GM19023 (cell line): ENCODE data around the gene FOXD1.
"Not testable (repeated sequence)": the region's sequence is repeated elsewhere in the genome, so short reads cannot be mapped to it uniquely, and the experiment has no call there.

ENCODE experiments used
- ATAC-seq: cut with Tn5 transposase; IDR thresholded peaks from one replicate; pipeline ENCODE4 v1.9.1; 2021; ENCODE audit warnings: mild to moderate bottlenecking, moderate library complexity; ENCODE audit not compliant: unreplicated experiment

The FOXD1 gene

GRCh38 chr5:73448463-73449136 is at the start of gene FOXD1:
Gene FOXD1 (minus strand): TSS chr5:73448777. CDS start chr5:73448362, 415 bp downstream.
- peak; percentile 43 for ATAC-seq

GRCh38 chr5:73497497-73498056 is 49.0 kb upstream of the FOXD1 start:
- ATAC-seq: no peak

GRCh38 chr5:73496984-73497457 is 48.4 kb upstream of the FOXD1 start:
- no peak for ATAC-seq

DNA sequence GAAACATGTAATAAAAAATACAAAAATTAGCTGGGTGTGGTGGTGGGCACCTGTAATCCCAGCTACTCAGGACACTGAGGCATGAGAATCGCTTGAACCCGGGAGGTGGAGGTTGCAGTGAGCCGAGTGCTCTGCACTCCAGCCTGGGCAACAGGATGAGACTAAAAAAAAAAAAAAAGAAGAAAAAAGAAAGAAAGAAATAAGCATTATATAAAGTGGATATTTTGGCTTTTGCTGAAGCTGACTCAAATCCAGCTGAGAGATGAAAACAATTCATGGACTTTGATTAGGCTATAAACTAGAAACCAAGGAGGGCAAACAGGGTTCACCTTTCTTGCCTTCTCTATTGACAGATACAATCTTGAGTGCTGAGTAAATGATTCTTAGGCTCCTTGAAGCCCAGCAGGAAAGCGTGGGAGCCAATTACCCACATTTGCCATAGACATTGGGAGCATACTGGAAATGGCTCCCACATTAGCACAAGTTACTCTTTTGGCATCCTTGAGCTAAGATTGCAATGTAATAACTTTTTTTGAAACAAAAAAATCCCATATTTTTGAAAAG is 47.3 kb upstream of the FOXD1 start:
- ATAC-seq: no peak

GRCh38 chr5:73494721-73495120 is 46.1 kb upstream of the FOXD1 start:
- ATAC-seq: no peak

- ATAC-seq: no peak
Observed at GRCh38 chr5:73493421-73493820, 44.8 kb upstream of the FOXD1 start.

DNA sequence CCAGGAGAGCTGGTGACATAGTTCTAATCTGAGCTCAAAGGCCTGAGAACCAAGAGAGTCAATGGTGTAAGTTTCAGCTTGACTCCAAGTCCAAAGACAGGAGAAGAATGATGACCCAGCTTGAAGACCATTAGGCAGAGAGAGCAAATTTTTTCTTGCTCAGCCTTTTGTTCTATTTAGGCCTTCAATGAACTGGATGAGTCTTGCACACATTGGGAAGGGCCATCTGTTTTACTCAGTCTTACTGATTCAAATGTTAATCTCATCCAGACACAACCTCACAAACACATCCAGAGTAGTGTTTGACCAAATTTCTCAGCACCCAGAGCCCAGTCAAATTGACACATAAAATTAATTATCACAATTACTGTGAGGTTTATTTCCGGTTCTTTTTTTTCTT is 42.6 kb upstream of the FOXD1 start:
- no peak for ATAC-seq

- no peak for ATAC-seq
Observed at GRCh38 chr5:73490088-73490487, 41.5 kb upstream of the FOXD1 start.

DNA sequence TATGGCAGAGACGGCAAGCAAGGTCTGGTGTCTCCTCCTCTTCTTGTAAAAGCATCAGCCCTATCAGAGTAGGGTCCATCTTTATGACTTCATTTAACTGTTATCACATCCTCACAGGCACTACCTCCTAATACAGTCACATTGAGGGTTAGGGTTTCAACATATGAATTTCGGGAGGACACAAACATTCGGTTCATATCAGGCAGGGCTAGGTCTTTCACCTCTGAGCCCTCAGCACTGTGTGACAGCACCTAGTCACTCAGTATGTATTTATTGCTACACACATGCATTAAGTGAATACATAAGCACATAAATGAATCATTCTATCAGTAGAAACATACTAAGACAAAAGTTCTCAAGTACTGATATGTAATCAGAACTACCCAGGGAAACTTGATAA is 40.2 kb upstream of the FOXD1 start:
- ATAC-seq: no peak

- no peak for ATAC-seq
Observed at GRCh38 chr5:73487815-73488214, 39.2 kb upstream of the FOXD1 start.

GRCh38 chr5:73487257-73487656 is 38.7 kb upstream of the FOXD1 start:
- not testable (repeated sequence) for ATAC-seq

GRCh38 chr5:73486119-73486899 is 37.7 kb upstream of the FOXD1 start:
- no peak for ATAC-seq

- no peak for ATAC-seq
Observed at GRCh38 chr5:73485715-73486114, 37.1 kb upstream of the FOXD1 start.

DNA sequence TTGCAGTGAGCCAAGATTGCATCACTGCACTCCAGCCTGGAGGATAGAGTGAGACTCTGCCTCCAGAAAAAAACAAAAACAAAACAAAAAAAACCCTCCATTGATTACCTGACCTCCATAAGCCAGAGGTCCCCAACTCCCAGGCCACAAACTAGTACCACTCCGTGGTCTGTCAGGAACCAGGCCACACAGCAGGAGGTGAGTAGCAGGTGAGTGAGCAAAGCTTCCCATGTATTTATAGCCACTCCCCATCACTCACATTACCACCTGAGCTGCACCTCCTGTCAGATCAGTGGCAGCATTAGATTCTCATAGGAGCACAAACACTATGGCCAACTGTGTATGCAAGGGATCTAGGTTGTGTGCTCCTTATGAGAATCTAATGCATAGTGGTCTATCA is 35.9 kb upstream of the FOXD1 start:
- no peak for ATAC-seq

DNA sequence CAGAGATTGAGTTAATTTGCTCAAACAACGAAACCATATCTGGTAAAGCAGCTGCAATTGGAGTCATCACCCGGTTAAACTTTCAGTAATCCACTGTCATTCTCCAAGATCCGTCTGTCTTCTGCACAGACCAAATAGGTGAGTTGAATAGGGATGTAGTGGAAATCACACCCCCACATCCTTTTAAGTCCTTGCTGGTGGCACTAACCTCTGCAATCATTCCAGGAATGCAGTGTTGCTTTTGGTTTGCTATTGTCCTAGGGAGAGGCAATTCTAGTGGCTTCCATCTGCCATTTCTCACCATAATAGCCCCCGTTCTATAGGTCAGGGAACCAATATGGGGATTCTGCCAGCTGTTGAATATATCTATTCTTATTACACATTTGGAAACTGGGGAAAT is 35.1 kb upstream of the FOXD1 start:
- ATAC-seq: no peak

GRCh38 chr5:73482383-73483136 is 34.0 kb upstream of the FOXD1 start:
- no peak for ATAC-seq

- no peak for ATAC-seq
Observed at GRCh38 chr5:73480500-73480899, 31.9 kb upstream of the FOXD1 start.

DNA sequence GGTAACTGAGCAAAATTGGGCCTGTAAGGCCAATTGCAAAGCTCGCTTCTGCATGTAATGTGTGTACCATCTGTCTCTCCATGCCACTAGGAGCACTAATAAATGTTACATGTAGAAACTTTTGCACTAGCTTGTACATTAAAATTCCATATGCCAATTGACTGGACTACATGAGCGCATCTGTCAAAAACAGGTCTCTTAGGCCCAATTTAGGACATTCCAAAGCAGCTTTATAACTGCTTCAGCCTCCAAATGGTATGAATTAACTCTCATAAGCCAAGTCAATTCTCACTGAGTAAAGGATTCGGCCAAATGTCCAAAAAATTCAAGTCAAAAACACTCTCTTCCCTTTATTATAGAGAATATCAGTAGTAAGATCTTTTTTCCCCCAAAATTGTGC is 23.5 kb upstream of the FOXD1 start:
- no peak for ATAC-seq

DNA sequence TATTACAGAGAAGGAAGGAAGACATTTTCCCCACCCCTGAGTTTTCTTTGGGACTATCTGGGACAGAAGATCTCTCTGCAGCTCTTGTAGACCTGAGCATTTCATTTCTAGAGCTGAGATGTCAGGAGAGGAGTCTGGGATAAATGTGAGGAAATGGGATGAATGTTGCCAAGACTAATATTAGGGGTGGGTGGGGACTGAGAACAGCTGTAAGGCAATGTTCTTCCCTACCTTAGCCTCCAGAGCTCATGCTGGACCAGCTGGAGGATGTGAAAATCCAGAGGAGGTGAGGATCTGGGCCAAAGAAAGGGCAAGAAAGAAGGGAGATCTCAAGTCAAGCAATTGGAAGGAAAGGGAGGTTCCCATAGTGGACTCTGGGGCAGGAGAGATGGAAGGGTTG is 23.1 kb upstream of the FOXD1 start:
- ATAC-seq: no peak

DNA sequence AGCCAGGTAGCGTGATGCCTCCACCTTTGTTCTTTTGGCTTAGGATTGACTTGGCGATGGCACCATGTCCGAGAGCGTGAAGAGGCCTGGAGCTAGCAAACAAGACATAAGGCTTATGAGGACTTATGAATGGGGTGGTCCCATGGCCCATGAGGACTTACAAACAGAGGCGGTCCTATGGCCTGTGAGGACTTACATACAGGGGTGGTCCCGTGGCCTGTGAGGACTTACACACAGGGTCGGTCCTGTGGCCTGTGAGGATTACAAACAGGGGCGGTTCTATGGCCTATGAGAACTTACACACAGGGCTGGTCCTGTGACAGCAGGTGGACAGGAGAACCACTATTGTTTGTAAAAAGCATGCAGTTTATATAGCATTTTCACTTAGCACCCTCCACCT is 21.3 kb upstream of the FOXD1 start:
- no peak for ATAC-seq

GRCh38 chr5:73468638-73469037 is 20.1 kb upstream of the FOXD1 start:
- ATAC-seq: not testable (repeated sequence)
